Stomach (tissue), 4 donors: ENCODE results near the gene CORO1C.

Source experiments
- EP300 ChIP-seq: sonication (generic); formaldehyde crosslinking; IDR thresholded peaks from one replicate; pipeline ENCODE4 v1.6.1; 2017; ENCODE audit warnings: antibody characterized with exemption
- POLR2A ChIP-seq, 4 donors: fragments of 450-650 bp; IDR thresholded peaks; one replicate each; pipeline ENCODE4 v1.6.1; 2016; ENCODE audit warnings: antibody characterized with exemption in 4 of 4, control low read depth in 2 of 4, mild to moderate bottlenecking in 1 of 4, moderate library complexity in 1 of 4
- POLR2AphosphoS5 ChIP-seq, 3 donors: sonication (generic); formaldehyde crosslinking; IDR thresholded peaks; one replicate each; pipeline ENCODE4 v1.6.1; 2016; ENCODE audit warnings: antibody characterized with exemption in 3 of 3
- TF ChIP-seq, protein P1 (sequence below), 7 experiments: fragments of 450-650 bp in 4 of 7; fragments of 200-600 bp in 3 of 7; sonication (generic) in 3 of 7; IDR thresholded peaks; one replicate each; pipeline ENCODE4 v1.5.1; 2016 to 2019; ENCODE audit warnings: antibody characterized with exemption in 7 of 7, control low read depth in 2 of 7, mild to moderate bottlenecking in 1 of 7

DNA sequence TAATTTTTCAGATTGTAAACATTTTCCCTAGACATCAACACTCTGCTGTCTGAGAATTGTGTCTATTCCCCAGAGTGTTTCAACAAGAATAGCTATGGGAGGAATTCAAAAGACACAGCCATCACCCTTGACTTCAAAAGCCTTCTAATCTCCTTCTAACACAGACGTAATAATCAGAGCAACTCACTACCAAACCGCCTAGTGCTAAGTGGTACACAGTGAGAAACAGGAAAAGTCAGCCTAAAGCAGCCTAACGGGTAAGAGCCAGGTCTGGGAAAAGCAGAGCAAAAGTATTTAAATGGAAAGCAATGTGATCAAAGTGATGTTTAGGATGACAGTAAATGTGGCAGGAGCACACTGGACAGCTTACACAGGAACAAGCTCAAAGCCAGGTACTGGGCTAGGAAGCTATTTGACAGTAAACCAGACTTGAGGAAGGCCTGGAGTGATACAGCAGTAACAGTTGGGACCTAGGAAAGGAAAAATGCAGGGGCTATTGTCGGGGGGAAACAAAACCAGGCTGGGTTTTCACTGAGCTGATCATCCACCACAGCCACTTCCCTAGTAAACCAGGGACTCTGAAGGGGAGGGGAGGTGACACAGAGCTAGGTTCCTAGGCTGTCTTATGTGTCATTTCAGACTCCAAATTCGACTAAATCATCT lies 29.4 kb downstream of the CORO1C start:
- TF ChIP-seq POLR2A (IDR thresholded peaks at IDR 0.05) (no peak), POLR2AphosphoS5 (IDR thresholded peaks at IDR 0.05) (no peak), EP300 (no peak)
- TF ChIP-seq, protein P1, sequence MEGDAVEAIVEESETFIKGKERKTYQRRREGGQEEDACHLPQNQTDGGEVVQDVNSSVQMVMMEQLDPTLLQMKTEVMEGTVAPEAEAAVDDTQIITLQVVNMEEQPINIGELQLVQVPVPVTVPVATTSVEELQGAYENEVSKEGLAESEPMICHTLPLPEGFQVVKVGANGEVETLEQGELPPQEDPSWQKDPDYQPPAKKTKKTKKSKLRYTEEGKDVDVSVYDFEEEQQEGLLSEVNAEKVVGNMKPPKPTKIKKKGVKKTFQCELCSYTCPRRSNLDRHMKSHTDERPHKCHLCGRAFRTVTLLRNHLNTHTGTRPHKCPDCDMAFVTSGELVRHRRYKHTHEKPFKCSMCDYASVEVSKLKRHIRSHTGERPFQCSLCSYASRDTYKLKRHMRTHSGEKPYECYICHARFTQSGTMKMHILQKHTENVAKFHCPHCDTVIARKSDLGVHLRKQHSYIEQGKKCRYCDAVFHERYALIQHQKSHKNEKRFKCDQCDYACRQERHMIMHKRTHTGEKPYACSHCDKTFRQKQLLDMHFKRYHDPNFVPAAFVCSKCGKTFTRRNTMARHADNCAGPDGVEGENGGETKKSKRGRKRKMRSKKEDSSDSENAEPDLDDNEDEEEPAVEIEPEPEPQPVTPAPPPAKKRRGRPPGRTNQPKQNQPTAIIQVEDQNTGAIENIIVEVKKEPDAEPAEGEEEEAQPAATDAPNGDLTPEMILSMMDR (IDR thresholded peaks at IDR 0.05), result no peak
